ENCODE results near the gene SLC2A9.

GRCh38 chr4:9782136-9782436 is 239.2 kb downstream of the SLC2A9 start:
- TF ChIP-seq CSRNP3 (CRISPR knock-in tag; IDR thresholded peaks at IDR 0.05) (no peak), ZFP30 (CRISPR knock-in tag; IDR thresholded peaks at IDR 0.05) (no peak), ARNTL (CRISPR knock-in tag; IDR thresholded peaks at IDR 0.05; ENCODE audit: borderline replicate concordance, low read depth) (no peak), BACH2 (CRISPR knock-in tag; IDR thresholded peaks at IDR 0.05; ENCODE audit: borderline replicate concordance) (no peak), ZFP3 (CRISPR knock-in tag; IDR thresholded peaks at IDR 0.05) (no peak), OSR1 (CRISPR knock-in tag; IDR thresholded peaks at IDR 0.05) (no peak), ZC3H10 (CRISPR knock-in tag; IDR thresholded peaks at IDR 0.05) (no peak), PPARA (CRISPR knock-in tag; IDR thresholded peaks at IDR 0.05; ENCODE audit: borderline replicate concordance) (no peak), TCF4 (CRISPR knock-in tag; IDR thresholded peaks at IDR 0.05; ENCODE audit: borderline replicate concordance) (no peak), TSHZ2 (CRISPR knock-in tag; IDR thresholded peaks at IDR 0.05) (no peak)
- TF ChIP-seq, protein P1, sequence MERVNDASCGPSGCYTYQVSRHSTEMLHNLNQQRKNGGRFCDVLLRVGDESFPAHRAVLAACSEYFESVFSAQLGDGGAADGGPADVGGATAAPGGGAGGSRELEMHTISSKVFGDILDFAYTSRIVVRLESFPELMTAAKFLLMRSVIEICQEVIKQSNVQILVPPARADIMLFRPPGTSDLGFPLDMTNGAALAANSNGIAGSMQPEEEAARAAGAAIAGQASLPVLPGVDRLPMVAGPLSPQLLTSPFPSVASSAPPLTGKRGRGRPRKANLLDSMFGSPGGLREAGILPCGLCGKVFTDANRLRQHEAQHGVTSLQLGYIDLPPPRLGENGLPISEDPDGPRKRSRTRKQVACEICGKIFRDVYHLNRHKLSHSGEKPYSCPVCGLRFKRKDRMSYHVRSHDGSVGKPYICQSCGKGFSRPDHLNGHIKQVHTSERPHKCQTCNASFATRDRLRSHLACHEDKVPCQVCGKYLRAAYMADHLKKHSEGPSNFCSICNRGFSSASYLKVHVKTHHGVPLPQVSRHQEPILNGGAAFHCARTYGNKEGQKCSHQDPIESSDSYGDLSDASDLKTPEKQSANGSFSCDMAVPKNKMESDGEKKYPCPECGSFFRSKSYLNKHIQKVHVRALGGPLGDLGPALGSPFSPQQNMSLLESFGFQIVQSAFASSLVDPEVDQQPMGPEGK (CRISPR knock-in tag; IDR thresholded peaks at IDR 0.05; ENCODE audit: borderline replicate concordance), result no peak
